ENCODE results near the gene DIAPH3.
A peak's percentile ranks its signal among the peaks of the same experiment; 100 is the strongest.

DIAPH3 gene

DNA sequence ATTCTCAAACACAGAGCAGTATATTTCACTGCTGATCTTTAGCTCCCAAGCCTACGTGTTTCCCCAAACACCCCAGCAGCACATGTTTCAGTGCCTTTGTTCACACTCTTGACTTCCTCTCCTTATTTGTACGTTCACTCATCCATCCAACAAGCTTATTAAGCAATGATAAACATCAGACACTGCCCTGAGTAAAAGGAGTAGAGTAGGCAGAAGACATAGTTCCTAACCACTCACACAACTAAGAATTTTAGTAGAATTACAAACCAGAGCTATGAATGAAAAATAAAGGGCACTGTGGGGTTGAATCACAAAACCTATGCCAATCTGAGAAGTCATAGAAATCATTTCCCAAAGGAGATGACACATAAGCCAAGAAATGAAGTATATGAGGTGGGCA lies 213.5 kb downstream of the DIAPH3 start:
- 0 out of 2 replicates have a peak, but pooled peaks cover 13% of the 10 kb centered on the region for H3K36me3 ChIP-seq
- H3K9ac ChIP-seq: no peak overlapping the region
- no peaks in the 10 kb centered on the region for H3K27me3 ChIP-seq
- no peak for TF ChIP-seq Cebpa-rat (IDR thresholded peaks at IDR 0.05)
- no peaks in the 10 kb centered on the region for H4K20me1 ChIP-seq
- H3K9me3 ChIP-seq: no peaks in the 10 kb centered on the region
- H3K4me1 ChIP-seq: peaks cover 9% of the 10 kb centered on the region; the same call in 1 of the 2 replicates
- no peak overlapping the region for H3K4me2 ChIP-seq
- no peak overlapping the region for H3K27ac ChIP-seq
- H3K4me3 ChIP-seq: no peak overlapping the region

DNA sequence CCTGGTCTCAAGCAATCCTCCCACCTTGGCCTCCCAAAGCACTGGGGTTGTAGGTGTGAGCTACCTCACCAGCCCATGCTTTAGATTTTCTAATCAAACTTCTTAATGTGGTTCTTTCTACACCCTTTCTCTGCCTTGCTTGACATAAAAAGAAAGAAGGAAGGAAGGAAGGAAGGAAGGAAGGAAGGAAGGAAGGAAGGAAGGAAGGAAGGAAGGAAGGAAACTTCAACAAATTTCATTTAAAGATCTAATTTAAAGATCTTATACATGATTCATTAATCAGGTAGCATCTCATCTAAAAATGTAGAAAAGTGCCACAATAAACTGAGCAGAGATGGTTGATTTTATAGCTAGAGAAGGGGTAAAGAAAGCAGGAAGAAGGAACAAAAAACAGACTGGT lies 215.0 kb downstream of the DIAPH3 start:
- H3K27ac ChIP-seq: no peak overlapping the region
- 0 out of 2 replicates have a peak, but pooled peaks cover 13% of the 10 kb centered on the region for H3K36me3 ChIP-seq
- no peaks in the 10 kb centered on the region for H4K20me1 ChIP-seq
- H3K4me3 ChIP-seq: no peak overlapping the region
- no peak overlapping the region for H3K9ac ChIP-seq
- H3K4me2 ChIP-seq: peak overlapping the region; percentile 23; the same call in 1 of the 2 replicates
- no peak for TF ChIP-seq Cebpa-rat (IDR thresholded peaks at IDR 0.05)
- H3K4me1 ChIP-seq: peaks cover 9% of the 10 kb centered on the region; the same call in 1 of the 2 replicates
- no peaks in the 10 kb centered on the region for H3K9me3 ChIP-seq
- H3K27me3 ChIP-seq: no peaks in the 10 kb centered on the region

DNA sequence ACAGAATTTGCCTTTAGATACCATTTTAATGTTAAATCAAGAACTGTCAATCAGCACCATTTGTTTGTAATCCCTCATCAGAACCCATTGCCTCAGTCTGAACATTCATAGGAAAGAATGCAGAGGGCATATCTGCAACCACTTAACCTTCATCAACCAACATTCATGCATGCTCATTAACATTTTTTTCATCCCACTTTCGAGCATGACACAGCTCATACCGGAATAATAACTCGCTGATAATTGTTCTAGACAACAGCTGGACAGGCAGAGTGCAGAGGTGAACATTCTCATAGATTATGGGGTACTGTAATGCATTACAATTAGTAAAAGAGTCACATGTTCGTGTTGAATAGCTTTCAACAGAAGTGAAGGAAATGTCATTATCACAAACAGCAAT lies 216.8 kb downstream of the DIAPH3 start:
- no peak overlapping the region for H3K4me2 ChIP-seq
- no peak for TF ChIP-seq Cebpa-rat (IDR thresholded peaks at IDR 0.05)
- H3K27ac ChIP-seq: no peak overlapping the region
- no peaks in the 10 kb centered on the region for H3K9me3 ChIP-seq
- no peaks in the 10 kb centered on the region for H3K27me3 ChIP-seq
- no peak overlapping the region for H3K4me3 ChIP-seq
- no peaks in the 10 kb centered on the region for H4K20me1 ChIP-seq
- H3K9ac ChIP-seq: no peak overlapping the region
- peaks cover 9% of the 10 kb centered on the region; the same call in 1 of the 2 replicates for H3K4me1 ChIP-seq
- H3K36me3 ChIP-seq: 0 out of 2 replicates have a peak, but pooled peaks cover 13% of the 10 kb centered on the region

DNA sequence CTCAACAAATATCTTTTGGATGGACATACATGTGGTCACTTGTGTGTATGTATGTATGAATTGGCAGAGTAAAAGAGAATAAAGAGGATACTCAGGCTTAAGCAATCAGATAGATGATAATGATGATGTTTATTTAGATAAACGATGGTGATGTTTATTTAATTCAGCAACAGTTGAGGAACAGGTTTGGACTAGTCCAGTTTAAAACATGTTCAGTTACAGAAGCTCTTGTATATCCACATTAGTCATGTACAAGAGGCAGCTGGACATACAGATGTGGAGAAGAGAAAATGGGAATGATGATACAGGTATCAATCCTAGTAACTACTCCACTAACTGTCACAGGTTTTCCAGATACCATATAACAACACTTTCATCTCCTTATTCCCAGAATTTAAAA lies 232.1 kb downstream of the DIAPH3 start:
- TF ChIP-seq Cebpa-rat (IDR thresholded peaks at IDR 0.05): no peak
- Histone ChIP-seq H3K36me3 (peaks cover 7% of the 10 kb centered on the region), H3K4me1 (no peaks in the 10 kb centered on the region), H3K9ac (no peak overlapping the region), H4K20me1 (no peaks in the 10 kb centered on the region), H3K4me2 (no peak overlapping the region), H3K27me3 (no peaks in the 10 kb centered on the region), H3K27ac (no peak overlapping the region), H3K4me3 (no peak overlapping the region), H3K9me3 (peaks cover 15% of the 10 kb centered on the region)

DNA sequence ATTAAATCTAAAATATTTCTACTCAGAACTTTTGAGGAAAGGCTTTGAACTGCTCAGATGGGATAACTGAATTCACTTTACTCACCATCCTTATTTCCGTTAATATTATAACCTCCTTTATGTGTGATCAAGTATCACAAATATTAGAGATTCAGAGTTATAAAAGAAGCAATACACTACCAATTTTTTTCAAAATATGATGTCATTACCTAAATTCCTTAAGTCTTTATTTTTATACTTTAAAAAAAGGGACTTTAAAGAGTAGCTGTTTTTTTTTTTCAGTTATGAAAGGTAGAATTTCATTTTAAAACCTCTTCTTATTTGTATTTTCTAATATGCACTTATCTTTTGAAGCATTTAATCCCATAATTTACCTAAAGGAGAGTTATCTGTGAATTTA lies 239.5 kb downstream of the DIAPH3 start:
- Histone ChIP-seq H3K9ac (no peak overlapping the region), H4K20me1 (no peaks in the 10 kb centered on the region), H3K27me3 (no peaks in the 10 kb centered on the region), H3K4me1 (no peaks in the 10 kb centered on the region), H3K4me2 (no peak overlapping the region), H3K36me3 (peaks cover 7% of the 10 kb centered on the region), H3K9me3 (peaks cover 15% of the 10 kb centered on the region), H3K4me3 (no peak overlapping the region), H3K27ac (no peak overlapping the region)
- TF ChIP-seq Cebpa-rat (IDR thresholded peaks at IDR 0.05): no peak

DNA sequence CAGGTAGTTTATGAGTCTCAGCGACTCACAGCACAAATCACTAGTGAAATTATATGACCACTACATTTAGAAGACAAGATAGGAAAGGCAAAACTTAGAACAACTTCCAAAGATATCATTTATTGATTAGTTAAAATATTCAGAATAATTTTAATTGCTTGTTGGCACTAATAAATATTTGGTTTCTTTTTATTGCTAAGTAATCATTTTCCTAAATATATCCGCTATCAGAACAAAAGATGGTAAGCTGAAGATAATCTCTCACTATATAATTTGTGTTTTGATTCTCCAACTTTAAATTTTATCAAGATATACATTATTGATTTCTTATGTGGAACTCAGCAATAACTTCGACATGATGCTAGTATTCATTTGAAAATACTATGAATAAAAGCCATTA lies 248.5 kb downstream of the DIAPH3 start:
- H4K20me1 ChIP-seq: no peaks in the 10 kb centered on the region
- H3K9me3 ChIP-seq: no peaks in the 10 kb centered on the region
- H3K4me2 ChIP-seq: no peak overlapping the region
- TF ChIP-seq Cebpa-rat (IDR thresholded peaks at IDR 0.05): no peak
- peaks cover 3% of the 10 kb centered on the region; the same call in 1 of the 2 replicates for H3K36me3 ChIP-seq
- H3K4me3 ChIP-seq: no peak overlapping the region
- H3K9ac ChIP-seq: no peak overlapping the region
- no peaks in the 10 kb centered on the region for H3K4me1 ChIP-seq
- H3K27ac ChIP-seq: no peak overlapping the region
- no peaks in the 10 kb centered on the region for H3K27me3 ChIP-seq

DNA sequence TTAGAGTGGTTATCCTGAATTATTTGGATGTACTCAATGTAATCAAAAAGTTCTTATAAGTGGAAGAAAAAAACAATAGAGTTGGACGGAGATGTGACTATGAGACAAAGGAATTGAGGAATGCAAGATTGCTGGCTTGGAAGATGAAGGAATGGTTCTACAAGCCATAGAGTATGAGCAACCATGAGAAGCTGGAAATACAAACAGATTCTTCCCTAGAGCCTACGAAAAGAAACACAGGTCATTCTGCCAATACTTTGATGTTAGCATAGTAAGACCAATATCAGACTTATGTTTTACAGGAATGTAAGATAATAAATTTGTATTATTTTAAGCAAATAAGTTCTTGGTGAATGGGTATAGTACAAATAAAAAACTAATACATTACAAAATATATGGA lies 249.2 kb downstream of the DIAPH3 start:
- Histone ChIP-seq H3K27ac (no peak overlapping the region), H3K36me3 (peaks cover 3% of the 10 kb centered on the region; the same call in 1 of the 2 replicates), H3K4me2 (no peak overlapping the region), H4K20me1 (no peaks in the 10 kb centered on the region), H3K4me1 (no peaks in the 10 kb centered on the region), H3K4me3 (no peak overlapping the region), H3K27me3 (no peaks in the 10 kb centered on the region), H3K9ac (no peak overlapping the region), H3K9me3 (no peaks in the 10 kb centered on the region)
- no peak for TF ChIP-seq Cebpa-rat (IDR thresholded peaks at IDR 0.05)

DNA sequence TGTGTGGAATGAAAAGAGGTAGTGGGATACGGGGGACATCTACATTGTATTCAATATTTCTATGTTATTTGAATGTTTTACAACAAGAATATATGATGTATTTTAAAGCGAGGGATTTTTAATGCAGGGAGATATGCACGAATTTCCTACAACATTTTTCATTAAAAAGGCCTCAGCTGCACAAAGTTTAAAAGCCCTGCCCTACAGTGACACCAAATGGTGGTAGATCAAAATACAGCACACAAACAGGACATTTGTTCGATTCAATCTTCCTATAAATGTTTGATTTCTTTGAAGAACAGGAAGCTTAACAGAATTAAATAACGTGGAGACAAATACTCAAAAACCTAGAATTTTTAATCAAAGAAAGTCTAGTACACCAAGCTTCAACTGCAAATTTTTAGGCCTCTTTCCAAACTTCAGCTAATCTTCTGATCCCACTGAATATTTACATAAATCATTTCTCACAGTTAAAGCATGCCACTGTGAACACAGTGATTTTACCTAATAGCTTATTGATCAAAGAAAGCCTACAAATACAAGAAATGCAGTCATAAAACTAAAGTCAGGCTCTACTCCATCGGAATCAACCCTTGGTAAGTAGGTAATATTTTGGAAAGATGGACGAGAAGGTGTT lies 257.2 kb downstream of the DIAPH3 start:
- Histone ChIP-seq H3K36me3 (no peaks in the 10 kb centered on the region; the same call in 1 of the 2 replicates), H3K9ac (no peak overlapping the region), H3K27ac (no peak overlapping the region), H3K9me3 (no peaks in the 10 kb centered on the region), H4K20me1 (no peaks in the 10 kb centered on the region), H3K27me3 (no peaks in the 10 kb centered on the region), H3K4me3 (no peak overlapping the region), H3K4me1 (no peaks in the 10 kb centered on the region), H3K4me2 (no peak overlapping the region)
- no peak for TF ChIP-seq Cebpa-rat (IDR thresholded peaks at IDR 0.05)

DNA sequence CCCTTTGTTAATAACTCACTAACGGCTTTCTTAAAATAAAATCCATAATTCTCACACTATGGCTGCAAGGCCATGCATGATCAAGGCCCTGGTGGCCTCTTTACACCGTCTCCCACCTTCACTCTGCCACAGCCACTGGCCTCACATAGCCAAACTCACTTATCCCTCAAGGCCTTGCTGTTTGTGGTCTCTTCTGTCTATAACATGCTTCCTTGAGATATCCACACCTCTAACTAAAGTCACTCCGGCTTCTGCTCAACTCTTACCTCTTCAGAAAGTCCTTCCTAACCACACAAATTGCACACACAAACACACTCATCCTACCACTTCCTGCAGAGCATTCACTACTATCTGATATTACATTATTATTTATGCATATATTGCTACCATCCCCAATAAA lies 262.5 kb downstream of the DIAPH3 start:
- no peak overlapping the region for H3K27ac ChIP-seq
- H3K27me3 ChIP-seq: no peaks in the 10 kb centered on the region
- no peak overlapping the region for H3K4me3 ChIP-seq
- TF ChIP-seq Cebpa-rat (IDR thresholded peaks at IDR 0.05): no peak
- H3K4me1 ChIP-seq: no peaks in the 10 kb centered on the region
- H3K9ac ChIP-seq: no peak overlapping the region
- no peak overlapping the region for H3K4me2 ChIP-seq
- H3K9me3 ChIP-seq: no peaks in the 10 kb centered on the region
- H3K36me3 ChIP-seq: peaks cover 6% of the 10 kb centered on the region
- no peaks in the 10 kb centered on the region for H4K20me1 ChIP-seq

DNA sequence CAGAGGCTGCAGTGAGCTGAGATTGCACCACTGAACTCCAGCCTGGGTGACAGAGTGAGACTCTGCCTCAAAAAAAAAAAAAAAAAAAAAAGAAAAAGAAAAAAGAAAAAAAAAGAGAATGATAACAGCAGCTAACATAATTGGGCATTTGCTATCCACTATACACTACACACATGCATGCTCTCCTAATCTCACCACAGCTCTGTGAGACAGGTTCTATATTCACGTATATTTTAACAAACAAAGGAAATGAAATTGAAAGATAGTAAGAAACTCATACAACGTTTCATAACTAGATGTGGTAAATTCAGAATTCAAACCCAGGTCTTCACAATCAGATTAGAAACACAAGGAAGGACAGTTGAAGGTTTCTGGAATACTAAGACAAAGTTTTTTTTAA lies 265.7 kb downstream of the DIAPH3 start:
- Histone ChIP-seq H3K27ac (no peak overlapping the region), H3K9ac (no peak overlapping the region), H3K4me1 (no peaks in the 10 kb centered on the region), H3K9me3 (no peaks in the 10 kb centered on the region), H3K36me3 (peaks cover 6% of the 10 kb centered on the region), H4K20me1 (no peaks in the 10 kb centered on the region), H3K27me3 (no peaks in the 10 kb centered on the region), H3K4me2 (no peak overlapping the region), H3K4me3 (no peak overlapping the region)
- no peak for TF ChIP-seq Cebpa-rat (IDR thresholded peaks at IDR 0.05)

DNA sequence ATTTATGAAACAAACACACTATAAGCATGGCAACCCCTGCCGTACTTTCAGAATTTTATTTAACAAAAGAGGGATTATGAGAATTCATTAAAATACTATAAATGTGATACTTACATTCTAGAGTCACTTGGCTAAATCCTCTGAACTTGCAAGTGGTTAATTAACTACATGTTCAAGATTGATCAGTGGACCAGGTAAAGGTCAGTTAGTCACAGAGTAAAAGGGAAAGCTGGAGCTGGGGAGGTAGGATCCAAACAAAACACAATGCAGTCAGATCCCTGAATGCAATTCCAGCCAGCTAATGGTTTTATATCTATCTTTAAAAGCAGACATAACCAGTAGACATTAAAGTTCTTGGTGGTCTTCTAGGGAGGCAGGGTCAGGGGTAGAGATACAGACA lies 270.5 kb downstream of the DIAPH3 start:
- H3K4me2 ChIP-seq: no peak overlapping the region
- no peaks in the 10 kb centered on the region for H4K20me1 ChIP-seq
- H3K9me3 ChIP-seq: no peaks in the 10 kb centered on the region
- no peaks in the 10 kb centered on the region for H3K27me3 ChIP-seq
- H3K9ac ChIP-seq: no peak overlapping the region
- TF ChIP-seq Cebpa-rat (IDR thresholded peaks at IDR 0.05): no peak
- H3K4me1 ChIP-seq: no peaks in the 10 kb centered on the region
- no peak overlapping the region for H3K27ac ChIP-seq
- H3K4me3 ChIP-seq: no peak overlapping the region
- no peaks in the 10 kb centered on the region for H3K36me3 ChIP-seq
